Prostate gland (tissue), 2 donors: Measurements from ENCODE around the gene ENHO. TPM values are rescaled to one million over a fixed set of nuclear protein-coding genes. Genes with fewer than 3 reads are reported as not detected.

Source experiments
- DNase-seq: peaks from one replicate; pipeline ENCODE4 v3.0.0-alpha.2; 2019; ENCODE audit warnings: low spot score
- H3K27ac ChIP-seq, 2 donors: fragments of 200-600 bp; sonication (generic); 2 replicates each; pipeline ENCODE4 v1.5.1; 2017 to 2019
- H3K27me3 ChIP-seq: fragments of 200-600 bp; sonication (generic); replicated peaks from 2 replicates; pipeline ENCODE4 v1.5.1; 2019; ENCODE audit not compliant: insufficient read depth
- H3K36me3 ChIP-seq, 2 donors: fragments of 200-600 bp; sonication (generic); 1 replicate in 1 of 2; 2 replicates in 1 of 2; pipeline versions ENCODE4 v1.5.1 to v1.8.1; 2017 to 2019
- H3K4me1 ChIP-seq: fragments of 200-600 bp; sonication (generic); replicated peaks from 2 replicates; pipeline ENCODE4 v1.5.1; 2019
- H3K4me3 ChIP-seq, 2 donors: fragments of 200-600 bp; sonication (generic); 2 replicates each; pipeline ENCODE4 v1.5.1; 2017 to 2019
- H3K9me3 ChIP-seq: fragments of 200-600 bp; sonication (generic); 2 replicates; pipeline ENCODE4 v1.5.1; 2017
- POLR2A ChIP-seq: fragments of 450-650 bp; IDR thresholded peaks from one replicate; pipeline ENCODE4 v1.6.1; 2016; ENCODE audit warnings: antibody characterized with exemption, mild to moderate bottlenecking
- POLR2AphosphoS5 ChIP-seq: sonication (generic); formaldehyde crosslinking; IDR thresholded peaks from one replicate; pipeline ENCODE4 v1.6.1; 2017; ENCODE audit warnings: antibody characterized with exemption
- WGBS: methylation state at CpG from one replicate; pipeline ENCODE4 v1.1.5; 2018; 5-methylcytosine and 5-hydroxymethylcytosine counted together
- intact Hi-C: fragments of 100-400 bp; cut with DNase I; formaldehyde crosslinking; loops from one replicate; pipeline ENCODE4 v1.14.2; 2022
- total RNA-seq, 2 donors: library from RNA; depleted of rRNA; stranded (reverse); fragments of >200 nt; gene quantifications; one replicate each; pipeline ENCODE4 v1.1.0, GENCODE V29; 2016
- TF ChIP-seq, protein P1 (sequence below), 4 experiments: fragments of 200-600 bp in 2 of 4; fragments of 450-650 bp in 2 of 4; sonication (generic) in 2 of 4; IDR thresholded peaks; 1 replicate in 3 of 4; 2 replicates in 1 of 4; pipeline ENCODE4 v1.5.1; 2016 to 2019; ENCODE audit warnings: antibody characterized with exemption in 4 of 4, mild to moderate bottlenecking in 2 of 4, moderate library complexity in 2 of 4

The ENHO gene
- total RNA-seq, 2 donors from 2014 or later, result 20.9 to 28.2 TPM

DNA sequence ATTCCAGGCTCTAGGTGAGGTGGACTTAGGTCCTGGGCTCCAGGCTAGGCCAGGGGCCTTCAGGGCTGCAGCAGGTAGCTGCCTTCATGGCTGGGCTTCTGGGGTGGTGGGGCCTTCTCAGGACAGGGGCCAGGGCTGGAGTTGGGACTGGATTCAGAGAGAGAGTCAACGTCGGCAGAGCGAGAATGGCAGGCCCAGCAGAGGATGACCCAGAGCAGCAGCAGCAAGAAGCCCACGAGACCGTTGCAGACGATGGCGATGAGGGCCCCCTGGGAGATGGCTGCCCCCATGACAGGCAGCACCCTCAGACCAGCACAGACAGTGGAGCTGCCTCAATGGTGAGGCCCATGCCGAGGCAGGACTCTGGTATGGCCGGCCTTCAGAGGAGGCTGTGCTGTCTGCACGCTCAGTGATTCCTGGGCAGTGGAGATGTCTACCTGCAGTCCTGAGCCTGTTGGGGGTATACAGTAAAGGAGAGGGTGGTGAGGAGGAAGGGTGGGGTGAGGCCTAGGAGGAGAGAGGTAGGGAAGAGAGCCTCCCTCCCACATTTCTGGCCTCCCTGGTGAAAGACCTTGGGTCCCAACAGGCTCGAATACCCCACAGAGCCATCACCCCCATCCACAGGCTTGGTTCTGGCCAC lies 1.3 kb downstream of the ENHO start:
- DNase-seq, result no peak
- Histone ChIP-seq H3K36me3 (no peaks in the 10 kb centered on the region), H3K9me3 (no peaks in the 10 kb centered on the region), H3K27me3 (no peaks in the 10 kb centered on the region), H3K27ac (no peak overlapping the region), H3K4me1 (no peaks in the 10 kb centered on the region), H3K4me3 (no peak overlapping the region)
- no peak for TF ChIP-seq POLR2AphosphoS5
- TF ChIP-seq, protein P1, sequence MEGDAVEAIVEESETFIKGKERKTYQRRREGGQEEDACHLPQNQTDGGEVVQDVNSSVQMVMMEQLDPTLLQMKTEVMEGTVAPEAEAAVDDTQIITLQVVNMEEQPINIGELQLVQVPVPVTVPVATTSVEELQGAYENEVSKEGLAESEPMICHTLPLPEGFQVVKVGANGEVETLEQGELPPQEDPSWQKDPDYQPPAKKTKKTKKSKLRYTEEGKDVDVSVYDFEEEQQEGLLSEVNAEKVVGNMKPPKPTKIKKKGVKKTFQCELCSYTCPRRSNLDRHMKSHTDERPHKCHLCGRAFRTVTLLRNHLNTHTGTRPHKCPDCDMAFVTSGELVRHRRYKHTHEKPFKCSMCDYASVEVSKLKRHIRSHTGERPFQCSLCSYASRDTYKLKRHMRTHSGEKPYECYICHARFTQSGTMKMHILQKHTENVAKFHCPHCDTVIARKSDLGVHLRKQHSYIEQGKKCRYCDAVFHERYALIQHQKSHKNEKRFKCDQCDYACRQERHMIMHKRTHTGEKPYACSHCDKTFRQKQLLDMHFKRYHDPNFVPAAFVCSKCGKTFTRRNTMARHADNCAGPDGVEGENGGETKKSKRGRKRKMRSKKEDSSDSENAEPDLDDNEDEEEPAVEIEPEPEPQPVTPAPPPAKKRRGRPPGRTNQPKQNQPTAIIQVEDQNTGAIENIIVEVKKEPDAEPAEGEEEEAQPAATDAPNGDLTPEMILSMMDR (IDR thresholded peaks at IDR 0.05), result no peak
- no peak for TF ChIP-seq POLR2A
- intact Hi-C loops, result loop anchor here (2.0 kb wide), 1 partner anchor 19 kb away; no protein-coding TSS in a partner anchor
- WGBS, result 98% methylated on average over 11 of the region's 11 CpGs

DNA sequence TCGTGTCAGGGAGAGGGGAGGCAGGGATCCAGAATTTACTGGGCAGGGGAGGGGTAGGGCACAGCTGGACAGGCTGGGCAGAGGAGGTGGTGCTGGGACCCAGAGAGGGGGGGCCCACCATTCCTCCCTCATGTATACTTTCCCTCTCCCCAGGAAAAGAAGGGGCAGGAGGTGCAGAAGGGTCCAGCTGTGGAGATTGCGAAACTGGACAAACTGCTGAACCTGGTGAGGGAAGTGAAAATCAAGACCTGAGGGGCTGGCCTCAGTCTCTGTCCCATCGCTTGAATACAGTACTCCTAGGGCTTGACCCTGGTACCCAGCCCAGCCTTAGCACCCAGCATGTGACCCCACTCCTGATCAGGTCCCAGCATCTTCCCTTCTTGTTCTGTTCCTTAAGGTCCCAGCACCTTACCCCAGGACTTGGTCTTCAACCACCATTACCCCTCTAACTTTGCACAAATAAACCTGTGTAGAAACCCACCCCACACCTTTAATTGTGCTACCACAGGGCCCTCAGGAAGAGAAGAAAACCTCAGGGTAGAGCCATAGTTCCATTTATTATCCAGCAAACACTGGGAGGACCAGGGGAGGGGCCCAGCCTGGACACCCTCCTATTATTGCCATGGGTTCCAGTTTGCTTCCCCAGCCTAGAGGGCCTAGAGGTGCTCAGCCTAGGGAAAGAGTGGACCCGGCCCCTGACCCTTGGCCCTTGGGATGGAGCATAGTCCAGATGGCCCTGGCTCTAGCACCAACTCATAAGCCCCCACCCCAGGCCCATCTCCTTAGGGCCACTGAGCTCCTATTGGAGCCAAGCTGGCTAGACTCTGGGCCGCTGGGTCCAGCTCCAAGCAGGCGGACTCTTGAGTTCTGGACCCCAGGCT lies 2.0 kb downstream of the ENHO start:
- intact Hi-C loops, result no loop called here
- Histone ChIP-seq H3K4me3 (no peak overlapping the region), H3K4me1 (no peaks in the 10 kb centered on the region), H3K36me3 (no peaks in the 10 kb centered on the region), H3K9me3 (no peaks in the 10 kb centered on the region), H3K27me3 (no peaks in the 10 kb centered on the region), H3K27ac (no peak overlapping the region)
- TF ChIP-seq POLR2AphosphoS5 (no peak), POLR2A (no peak)
- TF ChIP-seq, protein P1 (IDR thresholded peaks at IDR 0.05), result no peak
- 91% methylated on average over 6 of the region's 6 CpGs for WGBS
- no peak for DNase-seq

DNA sequence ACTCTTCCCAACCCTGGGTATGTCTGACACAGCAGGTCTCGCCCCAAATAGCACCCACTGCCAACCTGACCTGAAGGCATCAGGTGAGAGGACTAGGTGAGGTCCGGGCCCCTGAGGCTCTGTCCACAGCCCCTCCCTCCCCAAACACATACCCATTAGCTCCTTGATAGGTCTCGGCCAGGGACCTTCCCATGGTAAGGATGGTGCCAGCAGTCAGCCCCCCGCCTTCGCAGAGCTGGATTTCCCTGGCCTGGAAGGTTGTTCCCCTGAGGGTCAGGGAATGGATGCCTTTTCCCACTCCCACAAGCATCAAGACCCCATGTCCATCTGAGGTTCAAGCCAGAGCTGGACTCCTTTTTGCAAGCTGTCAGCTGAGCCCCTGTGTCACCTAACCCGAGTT lies 2.7 kb downstream of the ENHO start:
- intact Hi-C loops, result no loop called here
- TF ChIP-seq POLR2AphosphoS5, result no peak
- TF ChIP-seq, protein P1 (IDR thresholded peaks at IDR 0.05), result no peak
- TF ChIP-seq POLR2A, result no peak
- Histone ChIP-seq H3K36me3 (no peaks in the 10 kb centered on the region), H3K27ac (no peak overlapping the region), H3K4me3 (no peak overlapping the region), H3K4me1 (no peaks in the 10 kb centered on the region), H3K9me3 (no peaks in the 10 kb centered on the region), H3K27me3 (no peaks in the 10 kb centered on the region)
- WGBS, result 85% methylated on average over 6 of the region's 6 CpGs
- DNase-seq, result no peak

DNA sequence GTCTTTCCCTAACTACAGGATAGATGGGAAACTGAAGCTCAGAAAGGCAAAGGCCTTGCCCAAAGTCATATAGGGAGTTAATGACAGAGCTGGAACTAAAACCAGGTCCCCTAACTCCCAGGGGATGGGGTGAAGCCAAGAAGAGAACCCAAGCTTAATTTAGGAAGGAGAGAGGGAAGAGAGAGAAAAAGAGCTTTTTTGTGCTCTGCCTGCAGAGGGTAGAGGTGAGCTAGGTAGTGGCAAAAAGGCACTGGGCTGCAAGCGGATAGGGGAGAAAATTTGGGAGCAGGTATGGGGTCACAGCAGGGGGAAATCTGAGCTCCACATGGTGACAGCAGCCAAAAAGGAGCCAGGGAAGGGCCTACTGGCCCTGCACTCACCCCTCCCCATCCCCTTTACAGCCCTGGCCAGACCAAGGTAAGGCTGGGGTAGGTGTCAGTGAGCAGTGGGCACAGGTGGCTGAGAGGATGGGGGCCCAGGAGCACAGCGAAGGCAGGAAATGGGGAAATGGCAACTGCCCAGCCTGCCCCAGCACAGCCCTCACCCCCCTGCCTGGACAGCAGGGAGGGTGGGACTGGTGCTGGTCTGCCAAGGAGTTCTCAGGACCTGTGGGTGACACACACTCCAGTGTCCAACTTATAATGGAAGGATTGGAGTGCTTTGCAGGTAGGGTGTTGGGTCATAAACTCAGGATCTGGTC lies 3.3 kb downstream of the ENHO start:
- 86% methylated on average over 2 of the region's 2 CpGs for WGBS
- Histone ChIP-seq H3K36me3 (no peaks in the 10 kb centered on the region), H3K9me3 (no peaks in the 10 kb centered on the region), H3K4me1 (no peaks in the 10 kb centered on the region), H3K27me3 (no peaks in the 10 kb centered on the region), H3K27ac (no peak overlapping the region), H3K4me3 (no peak overlapping the region)
- DNase-seq, result no peak
- intact Hi-C loops, result no loop called here
- TF ChIP-seq, protein P1 (IDR thresholded peaks at IDR 0.05), result no peak
- TF ChIP-seq POLR2AphosphoS5 (no peak), POLR2A (no peak)
